Measurements from ENCODE around the gene ORM1. TPM values are rescaled to one million over a fixed set of nuclear protein-coding genes. Genes with fewer than 3 reads are reported as not detected.
"Not testable (repeated sequence)": the region's sequence is repeated elsewhere in the genome, so short reads cannot be mapped to it uniquely, and the experiment has no call there.

The ORM1 gene
- polyA plus RNA-seq, 3 donors: 2.2 to 4.9 (median 2.8) TPM

GRCh38 chr9:114319147-114319546 is 3.8 kb upstream of the ORM1 start:
- H3K9me3 ChIP-seq (replicated peaks in 1 of 2; ENCODE audit: control insufficient read depth in 1 of 2, insufficient read depth in 1 of 2, low read length in 2 of 2): no peaks in the 10 kb centered on the region
- Mint-ChIP-seq H3K4me3 (no peak overlapping the region), H3K27ac (peak overlapping the region in 1 of 7 donors; percentile 52), H3K9me3 (peaks cover 0 to 6% (median 1%) of the 10 kb centered on the region in 7 donors), H3K4me1 (peaks cover 34% of the 10 kb centered on the region), H3K36me3 (no peaks in the 10 kb centered on the region), H3K27me3 (ENCODE audit: low read depth in 3 of 3) (peaks cover 0 to 7% (median 2%) of the 10 kb centered on the region in 3 donors)
- H3K27ac ChIP-seq (ENCODE audit: low read depth in 1 of 2, low read length in 2 of 2): no peak overlapping the region
- peak in 1 of 3 donors; percentile 1 for DNase-seq
- H4K20me1 ChIP-seq (ENCODE audit: insufficient read depth, low read length): no peaks in the 10 kb centered on the region
- 81% methylated on average over 2 of the region's 3 CpGs for WGBS (ENCODE audit: insufficient coverage)
- no peak for TF ChIP-seq CTCF (IDR thresholded peaks at IDR 0.05)
- no peak overlapping the region for H3K9ac ChIP-seq (ENCODE audit: insufficient read depth, low read length, poor library complexity, severe bottlenecking)
- peaks cover 36 to 39% of the 10 kb centered on the region in 2 donors for H3K4me1 ChIP-seq (ENCODE audit: control insufficient read depth in 1 of 2, insufficient read depth in 2 of 2, low read length in 2 of 2)
- H3K4me2 ChIP-seq (replicated peaks; ENCODE audit: extremely low read depth, low read length, poor library complexity, severe bottlenecking): no peak overlapping the region
- H3K79me2 ChIP-seq (ENCODE audit: insufficient read depth, low read length): no peaks in the 10 kb centered on the region
- no peaks in the 10 kb centered on the region for H3K36me3 ChIP-seq (replicated peaks in 1 of 2; ENCODE audit: control insufficient read depth in 1 of 2, insufficient read depth in 2 of 2, low read length in 2 of 2)
- intact Hi-C loops (cut with micrococcal nuclease): no loop called here
- no peak overlapping the region for H3K4me3 ChIP-seq (replicated peaks in 1 of 3; ENCODE audit: low read depth in 2 of 3, low read length in 3 of 3)
- H3K27me3 ChIP-seq (ENCODE audit: control insufficient read depth in 2 of 2, insufficient read depth in 2 of 2, low read length in 2 of 2): no peaks in the 10 kb centered on the region
- H2AFZ ChIP-seq (ENCODE audit: insufficient read depth, low read depth, low read length, poor library complexity, severe bottlenecking): no peak overlapping the region

GRCh38 chr9:114320710-114321109 is 2.2 kb upstream of the ORM1 start:
- H3K36me3 Mint-ChIP-seq; H2AFZ ChIP-seq (ENCODE audit: insufficient read depth, low read depth, low read length, poor library complexity, severe bottlenecking); H4K20me1 ChIP-seq (ENCODE audit: insufficient read depth, low read length); H3K4me2 ChIP-seq (replicated peaks; ENCODE audit: extremely low read depth, low read length, poor library complexity, severe bottlenecking); H3K9me3 ChIP-seq (replicated peaks in 1 of 2; ENCODE audit: control insufficient read depth in 1 of 2, insufficient read depth in 1 of 2, low read length in 2 of 2); H3K9ac ChIP-seq (ENCODE audit: insufficient read depth, low read length, poor library complexity, severe bottlenecking); H3K9me3 Mint-ChIP-seq; DNase-seq; H3K27me3 Mint-ChIP-seq (ENCODE audit: low read depth in 3 of 3); H3K27ac Mint-ChIP-seq; H3K27ac ChIP-seq (ENCODE audit: low read depth in 1 of 2, low read length in 2 of 2); H3K27me3 ChIP-seq (ENCODE audit: control insufficient read depth in 2 of 2, insufficient read depth in 2 of 2, low read length in 2 of 2); H3K4me3 Mint-ChIP-seq; intact Hi-C loops (cut with micrococcal nuclease); H3K4me3 ChIP-seq (replicated peaks in 1 of 3; ENCODE audit: low read depth in 2 of 3, low read length in 3 of 3); H3K36me3 ChIP-seq (replicated peaks in 1 of 2; ENCODE audit: control insufficient read depth in 1 of 2, insufficient read depth in 2 of 2, low read length in 2 of 2); H3K79me2 ChIP-seq (ENCODE audit: insufficient read depth, low read length): not testable (repeated sequence)
- peaks cover 27 to 29% of the 10 kb centered on the region in 2 donors for H3K4me1 ChIP-seq (ENCODE audit: control insufficient read depth in 1 of 2, insufficient read depth in 2 of 2, low read length in 2 of 2)
- H3K4me1 Mint-ChIP-seq: peaks cover 26% of the 10 kb centered on the region
- 100% methylated on average over 3 of the region's 7 CpGs for WGBS (ENCODE audit: insufficient coverage)
